Ovary (tissue), 9 donors: ENCODE results near the gene TAAR9. TPM values are rescaled to one million over a fixed set of nuclear protein-coding genes. Genes with fewer than 3 reads are reported as not detected.

Source experiments
- DNase-seq, 5 donors: peaks; one replicate each; pipeline ENCODE4 v3.0.0-alpha.2; 2019 to 2020
- H3K27ac ChIP-seq, 2 donors: fragments of 200-600 bp; one replicate each; pipeline versions ENCODE4 v1.5.1 to v1.8.0; 2019 to 2022
- H3K27me3 ChIP-seq: fragments of 200-600 bp; one replicate; pipeline ENCODE4 v1.8.0; 2022
- H3K36me3 ChIP-seq: fragments of 200-600 bp; sonication (generic); one replicate; pipeline ENCODE4 v1.5.1; 2019
- H3K4me1 ChIP-seq: one replicate; pipeline ENCODE4 v1.8.1; 2013; ENCODE audit warnings: mild to moderate bottlenecking, moderate library complexity; ENCODE audit not compliant: insufficient read depth
- H3K4me3 ChIP-seq: fragments of 200-600 bp; sonication (generic); one replicate; pipeline ENCODE4 v1.5.1; 2017
- H3K9me3 ChIP-seq, 2 donors: fragments of 200-600 bp in 1 of 2; sonication (generic) in 1 of 2; one replicate each; pipeline versions ENCODE4 v1.5.1 to v1.8.1; 2013 to 2019; ENCODE audit warnings: mild to moderate bottlenecking in 1 of 2, moderate library complexity in 1 of 2
- CTCF ChIP-seq, 3 donors: fragments of 450-650 bp in 2 of 3; fragments of 200-600 bp in 1 of 3; IDR thresholded peaks; one replicate each; pipeline versions ENCODE4 v1.5.1 to v1.8.0; 2016 to 2022; ENCODE audit warnings: antibody characterized with exemption in 3 of 3, mild to moderate bottlenecking in 1 of 3
- EP300 ChIP-seq: sonication (generic); formaldehyde crosslinking; IDR thresholded peaks from one replicate; pipeline ENCODE4 v1.6.1; 2017; ENCODE audit warnings: antibody characterized with exemption
- POLR2A ChIP-seq: fragments of 450-650 bp; IDR thresholded peaks from one replicate; pipeline ENCODE4 v1.6.1; 2017; ENCODE audit warnings: antibody characterized with exemption, mild to moderate bottlenecking, moderate library complexity
- WGBS, 3 donors: extraction: QIAGEN DNeasy Blood & Tissue Kit in 1 of 3; methylation state at CpG; one replicate each; pipeline versions ENCODE4 v1.1.5 to v1.1.7; 2013 to 2017; 5-methylcytosine and 5-hydroxymethylcytosine counted together
- intact Hi-C, 4 donors: fragments of 100-400 bp; cut with DNase I; formaldehyde crosslinking; loops; one replicate each; pipeline versions ENCODE4 v1.11.0 to v1.15.1; 2022 to 2023
- polyA plus RNA-seq, 2 donors: library from polyadenylated mRNA; stranded (reverse); fragments of 200-250 nt in 1 of 2; fragments of 350-450 nt in 1 of 2; fragmentation: Illumina TruSeq in 1 of 2; extraction: RNeasy Lipid Tissue Mini Kit (QIAGEN cat#74804) in 1 of 2; gene quantifications; one replicate each; pipeline ENCODE4 v1.2.3, GENCODE V29; 2013 to 2014
- total RNA-seq, 7 donors: library from RNA; depleted of rRNA in 2 of 7; stranded (reverse); fragments of >200 nt in 2 of 7; fragmentation: NEBNext Ultra II Directional in 3 of 7; extraction: Animal tissue kit (Norgen Biotek cat#: 25700) in 3 of 7; gene quantifications; one replicate each; pipeline versions ENCODE4 v1.1.0 to v1.2.4, GENCODE V29; 2016 to 2023
- donor health status: DM: no; HTN: no; CAD: no; lungs with moderate emphysema.
- donor health status: DM: no; HTN: no; CAD: no.
- donor health status: Bipolar disorder and iron deficiency.
- donor health status: DM: yes; HTN: yes; CAD: no.
- donor health status: DM: no; HTN: no; CAD: no.
- donor health status: DM: yes; HTN: yes; CAD: no.

TAAR9 gene
- total and polyA plus RNA-seq, 9 donors, result not detected

- Histone ChIP-seq H3K4me3 (no peak overlapping the region), H3K36me3 (no peaks in the 10 kb centered on the region), H3K4me1 (no peaks in the 10 kb centered on the region), H3K27me3 (no peaks in the 10 kb centered on the region), H3K9me3 (no peaks in the 10 kb centered on the region), H3K27ac (no peak overlapping the region)
- no peak for TF ChIP-seq EP300
- no peak for TF ChIP-seq POLR2A
- TF ChIP-seq CTCF (IDR thresholded peaks at IDR 0.05), result no peak
- WGBS, 3 donors, result 64 to 68% (median 66%) methylated on average over 6 of the region's 6 CpGs
- DNase-seq, result no peak
- intact Hi-C loops, result no loop called here
Observed at GRCh38 chr6:132568611-132569010, 30.5 kb downstream of the TAAR9 start.

GRCh38 chr6:132569170-132569569 is 31.1 kb downstream of the TAAR9 start:
- Histone ChIP-seq H3K4me3 (no peak overlapping the region), H3K36me3 (no peaks in the 10 kb centered on the region), H3K27ac (no peak overlapping the region), H3K27me3 (no peaks in the 10 kb centered on the region), H3K9me3 (no peaks in the 10 kb centered on the region), H3K4me1 (no peaks in the 10 kb centered on the region)
- DNase-seq, result no peak
- WGBS, 3 donors, result 33 to 42% (median 42%) methylated on average over 4 of the region's 4 CpGs
- TF ChIP-seq EP300 (no peak), CTCF (IDR thresholded peaks at IDR 0.05) (no peak), POLR2A (no peak)
- intact Hi-C loops, result no loop called here

GRCh38 chr6:132570221-132570777 is 32.2 kb downstream of the TAAR9 start, which contains the start of gene TAAR6:
TSS of gene TAAR6 (plus strand) at chr6:132570322. CDS start at chr6:132570322, 0 bp downstream.
- no peaks in the 10 kb centered on the region for H3K36me3 ChIP-seq
- DNase-seq, result no peak
- no peaks in the 10 kb centered on the region for H3K27me3 ChIP-seq
- intact Hi-C loops, result no loop called here
- TF ChIP-seq CTCF (IDR thresholded peaks at IDR 0.05) (no peak), EP300 (no peak)
- no peaks in the 10 kb centered on the region for H3K9me3 ChIP-seq
- H3K4me1 ChIP-seq, result no peaks in the 10 kb centered on the region
- H3K4me3 ChIP-seq, result no peak within 1 kb of the TSS
- 77 to 79% (median 79%) methylated on average over 15 of the region's 15 CpGs for WGBS, 3 donors
- H3K27ac ChIP-seq, result no peak within 1 kb of the TSS

GRCh38 chr6:132571774-132572173 is 33.7 kb downstream of the TAAR9 start:
- Histone ChIP-seq H3K9me3 (no peaks in the 10 kb centered on the region), H3K27me3 (no peaks in the 10 kb centered on the region), H3K36me3 (no peaks in the 10 kb centered on the region), H3K27ac (no peak overlapping the region), H3K4me3 (no peak overlapping the region), H3K4me1 (no peaks in the 10 kb centered on the region)
- no peak for DNase-seq
- intact Hi-C loops, result no loop called here
- TF ChIP-seq POLR2A (no peak), CTCF (IDR thresholded peaks at IDR 0.05) (no peak), EP300 (no peak)
